Esophagus squamous epithelium (tissue), 4 donors: ENCODE measurements around the gene FBXO7.

Source experiments
- POLR2A ChIP-seq, 4 donors: fragments of 450-650 bp; IDR thresholded peaks; one replicate each; pipeline ENCODE4 v1.6.1; 2017; ENCODE audit warnings: antibody characterized with exemption in 4 of 4, mild to moderate bottlenecking in 4 of 4, moderate library complexity in 3 of 4
- TF ChIP-seq, protein P1 (sequence below), 6 experiments: fragments of 450-650 bp in 4 of 6; fragments of 200-600 bp in 2 of 6; sonication (generic) in 2 of 6; IDR thresholded peaks; one replicate each; pipeline ENCODE4 v1.5.1; 2016 to 2019; ENCODE audit warnings: antibody characterized with exemption in 6 of 6, mild to moderate bottlenecking in 4 of 6, moderate library complexity in 4 of 6

DNA sequence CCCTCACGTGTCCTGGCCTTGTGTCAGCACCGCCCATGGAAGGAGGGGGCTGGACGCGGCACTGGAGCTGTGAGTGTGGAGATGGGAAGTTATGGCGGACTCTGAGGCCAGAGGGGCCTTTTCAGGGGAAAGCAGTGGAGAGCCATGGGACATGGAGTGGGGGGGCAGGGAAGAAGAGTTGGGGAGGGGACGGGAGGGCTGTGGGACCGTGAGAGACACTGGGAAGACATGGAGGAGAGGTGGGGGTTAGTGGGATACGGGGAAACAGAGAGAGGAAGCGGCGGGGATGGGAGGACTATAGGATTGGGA is 58.2 kb downstream of the FBXO7 start:
- TF ChIP-seq, protein P1, sequence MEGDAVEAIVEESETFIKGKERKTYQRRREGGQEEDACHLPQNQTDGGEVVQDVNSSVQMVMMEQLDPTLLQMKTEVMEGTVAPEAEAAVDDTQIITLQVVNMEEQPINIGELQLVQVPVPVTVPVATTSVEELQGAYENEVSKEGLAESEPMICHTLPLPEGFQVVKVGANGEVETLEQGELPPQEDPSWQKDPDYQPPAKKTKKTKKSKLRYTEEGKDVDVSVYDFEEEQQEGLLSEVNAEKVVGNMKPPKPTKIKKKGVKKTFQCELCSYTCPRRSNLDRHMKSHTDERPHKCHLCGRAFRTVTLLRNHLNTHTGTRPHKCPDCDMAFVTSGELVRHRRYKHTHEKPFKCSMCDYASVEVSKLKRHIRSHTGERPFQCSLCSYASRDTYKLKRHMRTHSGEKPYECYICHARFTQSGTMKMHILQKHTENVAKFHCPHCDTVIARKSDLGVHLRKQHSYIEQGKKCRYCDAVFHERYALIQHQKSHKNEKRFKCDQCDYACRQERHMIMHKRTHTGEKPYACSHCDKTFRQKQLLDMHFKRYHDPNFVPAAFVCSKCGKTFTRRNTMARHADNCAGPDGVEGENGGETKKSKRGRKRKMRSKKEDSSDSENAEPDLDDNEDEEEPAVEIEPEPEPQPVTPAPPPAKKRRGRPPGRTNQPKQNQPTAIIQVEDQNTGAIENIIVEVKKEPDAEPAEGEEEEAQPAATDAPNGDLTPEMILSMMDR (IDR thresholded peaks at IDR 0.05): no peak
- no peak for TF ChIP-seq POLR2A (IDR thresholded peaks at IDR 0.05)
